SU-DHL-6 (cell line): ENCODE measurements around the gene ADAM19.

Source experiments
- EZH2phosphoT487 ChIP-seq: fragments of 200-600 bp; sonication (generic), shearing (Covaris generic); conservative IDR thresholded peaks from 2 replicates; pipeline ENCODE4 v1.6.1; 2018; ENCODE audit warnings: mild to moderate bottlenecking, antibody characterized with exemption, low read length, moderate library complexity, mixed read lengths
- TF ChIP-seq, protein P1 (sequence below): fragments of 200-600 bp; sonication (generic); IDR thresholded peaks from one replicate; pipeline ENCODE4 v1.5.1; 2017; ENCODE audit warnings: antibody characterized with exemption, mild to moderate bottlenecking, low read length, moderate library complexity; ENCODE audit not compliant: insufficient read depth, poor library complexity, severe bottlenecking

DNA sequence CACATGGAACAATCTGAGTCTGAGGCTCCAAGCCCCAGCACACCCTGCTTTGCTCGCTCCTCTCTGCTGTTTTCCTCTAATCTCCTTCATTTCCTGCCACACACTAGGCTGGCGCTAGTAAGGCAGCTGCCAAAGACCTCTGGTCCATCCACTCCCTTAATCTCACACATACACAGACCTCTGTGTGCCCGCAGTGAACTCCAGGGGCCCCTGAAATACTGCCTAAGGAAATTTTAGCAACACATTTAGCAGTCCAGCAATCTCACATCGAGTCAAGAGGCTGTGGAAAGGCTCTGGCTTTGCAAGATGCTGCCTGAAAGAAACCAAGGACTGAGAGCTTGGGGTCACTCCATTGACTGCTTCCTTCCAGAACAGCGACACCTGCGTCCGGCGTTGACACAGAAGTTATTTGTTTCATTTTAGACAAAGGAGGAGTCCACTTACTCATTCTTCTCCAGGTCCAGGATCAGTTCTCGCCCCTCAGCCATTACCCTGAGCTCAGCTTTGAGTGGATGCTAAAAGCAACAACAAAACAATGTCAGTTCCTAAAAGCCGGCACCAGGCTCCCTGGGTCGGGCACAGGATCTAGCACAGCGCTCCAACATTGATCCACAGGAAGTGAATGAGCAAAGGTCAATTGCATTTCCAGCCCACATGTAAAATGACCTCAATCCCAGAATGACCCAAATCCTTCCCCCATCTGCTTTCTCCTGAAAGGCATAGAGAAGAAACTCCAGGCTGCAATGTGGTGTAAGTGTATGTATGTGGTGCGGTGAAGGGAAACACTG is 11.5 kb downstream of the ADAM19 start:
- TF ChIP-seq, protein P1, sequence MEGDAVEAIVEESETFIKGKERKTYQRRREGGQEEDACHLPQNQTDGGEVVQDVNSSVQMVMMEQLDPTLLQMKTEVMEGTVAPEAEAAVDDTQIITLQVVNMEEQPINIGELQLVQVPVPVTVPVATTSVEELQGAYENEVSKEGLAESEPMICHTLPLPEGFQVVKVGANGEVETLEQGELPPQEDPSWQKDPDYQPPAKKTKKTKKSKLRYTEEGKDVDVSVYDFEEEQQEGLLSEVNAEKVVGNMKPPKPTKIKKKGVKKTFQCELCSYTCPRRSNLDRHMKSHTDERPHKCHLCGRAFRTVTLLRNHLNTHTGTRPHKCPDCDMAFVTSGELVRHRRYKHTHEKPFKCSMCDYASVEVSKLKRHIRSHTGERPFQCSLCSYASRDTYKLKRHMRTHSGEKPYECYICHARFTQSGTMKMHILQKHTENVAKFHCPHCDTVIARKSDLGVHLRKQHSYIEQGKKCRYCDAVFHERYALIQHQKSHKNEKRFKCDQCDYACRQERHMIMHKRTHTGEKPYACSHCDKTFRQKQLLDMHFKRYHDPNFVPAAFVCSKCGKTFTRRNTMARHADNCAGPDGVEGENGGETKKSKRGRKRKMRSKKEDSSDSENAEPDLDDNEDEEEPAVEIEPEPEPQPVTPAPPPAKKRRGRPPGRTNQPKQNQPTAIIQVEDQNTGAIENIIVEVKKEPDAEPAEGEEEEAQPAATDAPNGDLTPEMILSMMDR, result no peak
- TF ChIP-seq EZH2phosphoT487, result no peak
